Activated CD8-positive, alpha-beta memory T cell treated with anti-CD3 and anti-CD28 coated beads, Interleukin-2, amount 50 U/mL, for 1 hour (primary cell): Measurements from ENCODE around the gene TPO.
"Not testable (repeated sequence)": the region's sequence is repeated elsewhere in the genome, so short reads cannot be mapped to it uniquely, and the experiment has no call there.

Source experiments
- DNase-seq: peaks from one replicate; pipeline ENCODE4 v3.0.0-alpha.2; 2020; ENCODE audit errors: extremely low read depth

Gene TPO

GRCh38 chr2:1405124-1405523 is 8.1 kb upstream of the TPO start:
- no peak for DNase-seq

- no peak for DNase-seq
These were observed 7.3 kb upstream of the TPO start for GRCh38 chr2:1405967-1406366.

- DNase-seq, result no peak
These were observed 6.8 kb upstream of the TPO start for GRCh38 chr2:1406434-1406833.

- DNase-seq, result no peak
These were observed 5.2 kb upstream of the TPO start for GRCh38 chr2:1407950-1408675.

GRCh38 chr2:1414121-1414520 is 858 bp downstream of the TPO start:
- no peak for DNase-seq

GRCh38 chr2:1414901-1415300 is 1.6 kb downstream of the TPO start:
- not testable (repeated sequence) for DNase-seq

- DNase-seq, result no peak
These were observed 2.2 kb downstream of the TPO start for GRCh38 chr2:1415501-1415900.

- DNase-seq, result no peak
These were observed 5.3 kb downstream of the TPO start for GRCh38 chr2:1418566-1418965.

- no peak for DNase-seq
These were observed 7.7 kb downstream of the TPO start for GRCh38 chr2:1420746-1421480.

- DNase-seq, result no peak
These were observed 8.5 kb downstream of the TPO start for GRCh38 chr2:1421731-1422130.

- DNase-seq, result no peak
These were observed 8.9 kb downstream of the TPO start for GRCh38 chr2:1422131-1422530.

GRCh38 chr2:1422716-1423285 is 9.5 kb downstream of the TPO start:
- no peak for DNase-seq

- DNase-seq, result no peak
These were observed 13.8 kb downstream of the TPO start for GRCh38 chr2:1427086-1427485.

- no peak for DNase-seq
These were observed 16.6 kb downstream of the TPO start for GRCh38 chr2:1429895-1430294.

GRCh38 chr2:1430491-1430890 is 17.2 kb downstream of the TPO start:
- DNase-seq, result no peak

GRCh38 chr2:1431886-1432400 is 18.7 kb downstream of the TPO start:
- DNase-seq, result no peak

GRCh38 chr2:1432726-1433125 is 19.5 kb downstream of the TPO start:
- DNase-seq, result no peak

GRCh38 chr2:1436369-1436768 is 23.1 kb downstream of the TPO start:
- no peak for DNase-seq

GRCh38 chr2:1437101-1437500 is 23.8 kb downstream of the TPO start:
- DNase-seq, result no peak

GRCh38 chr2:1437537-1437936 is 24.3 kb downstream of the TPO start:
- DNase-seq, result no peak

GRCh38 chr2:1438972-1439371 is 25.7 kb downstream of the TPO start:
- no peak for DNase-seq

GRCh38 chr2:1440581-1440980 is 27.3 kb downstream of the TPO start:
- DNase-seq, result no peak

GRCh38 chr2:1446301-1446700 is 33.0 kb downstream of the TPO start:
- no peak for DNase-seq
